Sigmoid colon (tissue), 7 donors: ENCODE results near the gene KCNH8. TPM values are rescaled to one million over a fixed set of nuclear protein-coding genes. Genes with fewer than 3 reads are reported as not detected.

ENCODE experiments used
- DNase-seq: peaks from one replicate; pipeline ENCODE4 v3.0.0-alpha.2; 2019
- H3K27ac ChIP-seq, 4 donors: fragments of 200-600 bp; sonication (generic); one replicate each; pipeline ENCODE4 v1.5.1; 2016 to 2019; ENCODE audit warnings: mild to moderate bottlenecking in 1 of 4
- H3K27me3 ChIP-seq, 3 donors: fragments of 200-600 bp; sonication (generic); one replicate each; pipeline ENCODE4 v1.5.1; 2019; ENCODE audit warnings: mild to moderate bottlenecking in 1 of 3
- H3K36me3 ChIP-seq, 4 donors: fragments of 200-600 bp; sonication (generic); one replicate each; pipeline ENCODE4 v1.5.1; 2016 to 2019
- H3K4me1 ChIP-seq, 4 donors: fragments of 200-600 bp; sonication (generic); one replicate each; pipeline ENCODE4 v1.5.1; 2017 to 2019
- H3K4me3 ChIP-seq, 4 donors: fragments of 200-600 bp; sonication (generic); one replicate each; pipeline ENCODE4 v1.5.1; 2017 to 2019; ENCODE audit warnings: mild to moderate bottlenecking in 2 of 4, moderate library complexity in 1 of 4
- H3K9me3 ChIP-seq, 4 donors: fragments of 200-600 bp in 3 of 4; sonication (generic) in 3 of 4; one replicate each; pipeline versions ENCODE4 v1.5.1 to v1.6.1; 2013 to 2019
- EP300 ChIP-seq, 4 donors: sonication (generic); formaldehyde crosslinking; IDR thresholded peaks; one replicate each; pipeline ENCODE4 v1.6.1; 2017; ENCODE audit warnings: antibody characterized with exemption in 4 of 4
- POLR2A ChIP-seq, 2 donors: fragments of 450-650 bp; IDR thresholded peaks; one replicate each; pipeline ENCODE4 v1.6.1; 2016; ENCODE audit warnings: antibody characterized with exemption in 2 of 2, mild to moderate bottlenecking in 2 of 2, moderate library complexity in 2 of 2
- POLR2AphosphoS5 ChIP-seq, 4 donors: sonication (generic); formaldehyde crosslinking; IDR thresholded peaks; one replicate each; pipeline ENCODE4 v1.6.1; 2017; ENCODE audit warnings: antibody characterized with exemption in 4 of 4
- WGBS, 2 donors: extraction: QIAGEN DNeasy Blood & Tissue Kit; methylation state at CpG; one replicate each; pipeline ENCODE4 v1.1.7; 2013; 5-methylcytosine and 5-hydroxymethylcytosine counted together
- intact Hi-C: fragments of 100-400 bp; cut with DNase I; formaldehyde crosslinking; loops from one replicate; pipeline ENCODE4 v1.15.1; 2023
- polyA plus RNA-seq, 3 donors: library from polyadenylated mRNA; stranded (reverse); fragments of 200-250 nt; gene quantifications; one replicate each; pipeline ENCODE4 v1.2.3, GENCODE V29; 2013
- total RNA-seq, 4 donors: library from RNA; depleted of rRNA; stranded (reverse); fragments of >200 nt; gene quantifications; one replicate each; pipeline ENCODE4 v1.1.0, GENCODE V29; 2016
- TF ChIP-seq, protein P1 (sequence below), 4 experiments: fragments of 450-650 bp in 3 of 4; fragments of 200-600 bp in 1 of 4; IDR thresholded peaks; one replicate each; pipeline ENCODE4 v1.5.1; 2016 to 2019; ENCODE audit warnings: antibody characterized with exemption in 4 of 4, mild to moderate bottlenecking in 3 of 4, moderate library complexity in 2 of 4
- donor health status: healthy with polysubstance abuse.
- donor health status: Bipolar disorder and iron deficiency.
- donor health status: healthy.

The KCNH8 gene
- total and polyA plus RNA-seq, 7 donors, result 0.23 to 1.1 (median 0.66) TPM

DNA sequence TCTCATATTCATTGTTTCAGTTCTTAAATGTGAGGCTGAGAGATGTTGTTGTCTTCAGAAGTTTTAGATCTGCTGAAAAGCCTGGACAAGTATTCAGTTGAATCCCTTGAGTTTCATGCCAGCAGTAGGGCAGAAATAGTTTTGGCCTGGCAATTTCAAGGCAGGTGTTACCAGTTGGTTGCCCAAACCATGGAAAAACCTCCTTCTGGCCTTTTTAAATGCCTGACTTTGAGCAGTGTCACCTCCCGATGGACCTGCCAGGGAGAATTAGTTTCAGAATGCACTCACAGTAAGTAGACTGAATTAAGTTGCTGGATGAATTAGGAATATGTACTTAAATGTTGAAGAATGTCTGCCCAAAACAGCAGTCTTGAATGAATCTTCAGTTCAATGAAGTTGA lies 383.1 kb downstream of the KCNH8 start:
- Histone ChIP-seq H3K27me3 (no peaks in the 10 kb centered on the region), H3K36me3 (no peaks in the 10 kb centered on the region), H3K4me3 (no peak overlapping the region), H3K9me3 (no peaks in the 10 kb centered on the region), H3K4me1 (peaks cover 0 to 2% (median 0%) of the 10 kb centered on the region in 4 donors), H3K27ac (no peak overlapping the region)
- 86 to 89% methylated on average over 1 of the region's 1 CpG for WGBS, 2 donors
- TF ChIP-seq POLR2AphosphoS5 (IDR thresholded peaks at IDR 0.05) (no peak), EP300 (IDR thresholded peaks at IDR 0.05) (no peak), POLR2A (IDR thresholded peaks at IDR 0.05) (no peak)
- TF ChIP-seq, protein P1, sequence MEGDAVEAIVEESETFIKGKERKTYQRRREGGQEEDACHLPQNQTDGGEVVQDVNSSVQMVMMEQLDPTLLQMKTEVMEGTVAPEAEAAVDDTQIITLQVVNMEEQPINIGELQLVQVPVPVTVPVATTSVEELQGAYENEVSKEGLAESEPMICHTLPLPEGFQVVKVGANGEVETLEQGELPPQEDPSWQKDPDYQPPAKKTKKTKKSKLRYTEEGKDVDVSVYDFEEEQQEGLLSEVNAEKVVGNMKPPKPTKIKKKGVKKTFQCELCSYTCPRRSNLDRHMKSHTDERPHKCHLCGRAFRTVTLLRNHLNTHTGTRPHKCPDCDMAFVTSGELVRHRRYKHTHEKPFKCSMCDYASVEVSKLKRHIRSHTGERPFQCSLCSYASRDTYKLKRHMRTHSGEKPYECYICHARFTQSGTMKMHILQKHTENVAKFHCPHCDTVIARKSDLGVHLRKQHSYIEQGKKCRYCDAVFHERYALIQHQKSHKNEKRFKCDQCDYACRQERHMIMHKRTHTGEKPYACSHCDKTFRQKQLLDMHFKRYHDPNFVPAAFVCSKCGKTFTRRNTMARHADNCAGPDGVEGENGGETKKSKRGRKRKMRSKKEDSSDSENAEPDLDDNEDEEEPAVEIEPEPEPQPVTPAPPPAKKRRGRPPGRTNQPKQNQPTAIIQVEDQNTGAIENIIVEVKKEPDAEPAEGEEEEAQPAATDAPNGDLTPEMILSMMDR (IDR thresholded peaks at IDR 0.05), result no peak
- intact Hi-C loops, result no loop called here
- no peak for DNase-seq

DNA sequence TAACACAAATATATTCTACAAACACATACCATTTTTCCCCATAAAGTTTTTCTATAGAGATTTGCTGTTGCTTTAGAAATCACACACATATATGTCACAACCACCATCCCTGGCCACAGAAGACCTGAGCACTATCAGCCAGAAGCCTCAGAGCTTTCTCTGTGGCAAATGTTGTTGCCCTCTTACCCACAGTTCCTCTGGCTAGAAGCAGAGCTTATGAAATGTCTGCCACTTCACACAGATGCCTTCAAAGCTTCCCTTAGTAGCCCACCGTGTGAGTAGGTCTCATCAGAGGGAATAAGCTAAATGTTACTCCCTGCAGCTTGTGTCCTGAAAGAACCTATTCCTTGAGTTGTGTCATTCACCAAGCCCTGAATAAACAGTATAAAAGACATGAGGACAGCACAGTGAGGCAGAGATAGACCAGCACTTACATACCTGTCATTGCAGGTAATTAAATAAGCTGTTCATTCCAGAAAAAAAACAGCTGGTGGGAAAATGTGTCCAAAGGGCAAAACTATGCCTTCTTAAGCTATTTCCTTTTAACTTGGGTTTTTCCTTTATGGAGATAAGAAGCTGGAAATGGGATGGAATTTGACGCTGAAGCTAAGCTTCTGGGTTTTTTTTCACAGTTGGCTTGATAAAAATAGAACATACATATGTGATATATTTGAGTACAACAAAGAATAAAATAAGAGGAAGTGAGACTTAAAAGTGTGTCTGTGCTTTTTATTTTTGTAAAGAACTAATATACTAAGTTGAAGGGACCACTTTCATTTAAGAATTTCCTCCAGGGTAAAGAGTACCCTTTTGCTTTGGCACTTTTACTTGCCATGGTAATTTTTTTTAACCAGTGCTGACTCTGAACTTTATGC lies 391.4 kb downstream of the KCNH8 start:
- H3K27ac ChIP-seq, result no peak overlapping the region
- H3K9me3 ChIP-seq, result no peaks in the 10 kb centered on the region
- no peaks in the 10 kb centered on the region for H3K36me3 ChIP-seq
- no peak for TF ChIP-seq POLR2AphosphoS5 (IDR thresholded peaks at IDR 0.05)
- TF ChIP-seq, protein P1 (IDR thresholded peaks at IDR 0.05), result no peak
- no peak for TF ChIP-seq EP300 (IDR thresholded peaks at IDR 0.05)
- H3K4me1 ChIP-seq, result no peaks in the 10 kb centered on the region
- intact Hi-C loops, result no loop called here
- 2 to 8% methylated on average over 2 of the region's 2 CpGs for WGBS, 2 donors
- H3K27me3 ChIP-seq, result no peaks in the 10 kb centered on the region
- no peak overlapping the region for H3K4me3 ChIP-seq
- no peak for DNase-seq

DNA sequence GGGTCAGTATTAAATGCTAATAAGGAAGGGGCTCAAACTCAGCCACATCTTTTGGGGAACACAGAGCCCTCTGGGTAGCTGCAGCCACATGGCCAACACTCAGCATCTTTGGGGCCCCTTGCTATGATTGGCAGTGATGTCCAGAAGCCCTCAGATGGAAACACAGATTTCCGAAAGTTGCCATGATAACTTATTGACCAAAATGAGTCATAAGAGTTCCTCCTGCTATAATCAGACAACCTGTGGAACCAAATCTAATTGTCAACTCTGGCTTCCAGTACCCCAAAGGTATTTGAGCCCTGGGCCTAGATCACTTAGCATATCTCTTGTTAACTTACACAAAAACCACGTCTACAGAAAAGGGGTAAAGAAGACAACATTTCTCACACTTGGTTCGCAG lies 392.2 kb downstream of the KCNH8 start:
- DNase-seq, result no peak
- Histone ChIP-seq H3K4me3 (no peak overlapping the region), H3K9me3 (no peaks in the 10 kb centered on the region), H3K27ac (no peak overlapping the region), H3K27me3 (no peaks in the 10 kb centered on the region), H3K4me1 (no peaks in the 10 kb centered on the region), H3K36me3 (no peaks in the 10 kb centered on the region)
- intact Hi-C loops, result no loop called here
- TF ChIP-seq POLR2AphosphoS5 (IDR thresholded peaks at IDR 0.05) (no peak), EP300 (IDR thresholded peaks at IDR 0.05) (no peak), POLR2A (IDR thresholded peaks at IDR 0.05) (no peak)
- TF ChIP-seq, protein P1 (IDR thresholded peaks at IDR 0.05), result no peak
- WGBS, 2 donors, result 80 to 83% methylated on average over 3 of the region's 3 CpGs

DNA sequence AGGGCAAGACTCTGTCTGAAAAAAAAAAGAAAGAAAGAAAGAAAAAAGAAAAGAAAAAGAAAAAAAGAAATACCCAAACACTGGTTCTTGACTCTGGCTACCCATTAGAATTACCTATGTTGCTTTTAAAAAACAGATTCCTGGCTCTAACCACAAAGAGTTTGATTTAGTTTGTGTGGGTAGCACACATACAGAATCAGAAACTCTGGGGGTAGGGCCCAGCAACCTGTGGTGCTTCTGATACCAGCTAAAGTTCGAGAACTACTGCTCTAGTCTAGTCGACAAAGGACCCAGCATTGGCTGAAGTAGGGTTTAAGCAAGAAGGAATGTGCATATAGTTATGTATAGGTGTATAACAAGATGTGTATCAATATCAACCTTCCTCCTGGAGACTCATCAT lies 393.0 kb downstream of the KCNH8 start:
- H3K36me3 ChIP-seq, result no peaks in the 10 kb centered on the region
- TF ChIP-seq, protein P1 (IDR thresholded peaks at IDR 0.05), result no peak
- TF ChIP-seq POLR2A (IDR thresholded peaks at IDR 0.05) (no peak), POLR2AphosphoS5 (IDR thresholded peaks at IDR 0.05) (no peak), EP300 (IDR thresholded peaks at IDR 0.05) (no peak)
- no peak overlapping the region for H3K27ac ChIP-seq
- H3K4me3 ChIP-seq, result no peak overlapping the region
- intact Hi-C loops, result no loop called here
- H3K4me1 ChIP-seq, result no peaks in the 10 kb centered on the region
- H3K27me3 ChIP-seq, result no peaks in the 10 kb centered on the region
- WGBS, 2 donors, result 75 to 89% methylated on average over 2 of the region's 2 CpGs
- no peak for DNase-seq
- no peaks in the 10 kb centered on the region for H3K9me3 ChIP-seq
